PC-3 (cell line): ENCODE measurements around the gene PRKAG3. TPM values are rescaled to one million over a fixed set of nuclear protein-coding genes. Genes with fewer than 3 reads are reported as not detected.

Experiments used
- ATAC-seq: fragments of 200-7000 bp; cut with Tn5 transposase; 2 replicates; pipeline ENCODE4 v1.9.1; 2020; ENCODE audit warnings: mild to moderate bottlenecking, moderate library complexity
- BruUV-seq: library from RNA; stranded (reverse); fragments of 400-500 nt; replicated peaks from 2 replicates; lab custom pipeline; 2021; lab: Mats Ljungman, UMichigan
- CTCF ChIA-PET: fragments of 300-600 bp; sonication (Branson Sonifier 250); formaldehyde crosslinking; loops from one replicate; lab custom pipeline; 2022; ENCODE audit warnings: antibody characterized with exemption; lab: Charles Lee
- POLR2A ChIA-PET: fragments of 300-600 bp; sonication (Branson Sonifier 250); formaldehyde crosslinking; loops from one replicate; lab custom pipeline; 2022; ENCODE audit warnings: antibody characterized with exemption; ENCODE audit not compliant: unreplicated experiment; lab: Charles Lee
- DNase-seq: peaks from one replicate; pipeline ENCODE4 v3.0.0-alpha.2; 2015
- H2AFZ ChIP-seq: fragments of 300-600 bp; sonication (generic); 2 replicates; pipeline ENCODE4 v1.6.0; 2016; ENCODE audit warnings: antibody characterized with exemption, low read length
- H3F3A ChIP-seq: fragments of 300-600 bp; sonication (generic); one replicate; pipeline ENCODE4 v1.6.0; 2017; ENCODE audit warnings: antibody characterized with exemption, low read length, control low read depth, mild to moderate bottlenecking; ENCODE audit not compliant: unreplicated experiment
- H3K27ac ChIP-seq: fragments of 300-600 bp; sonication (generic); 2 replicates; pipeline ENCODE4 v1.5.1; 2016; ENCODE audit warnings: mild to moderate bottlenecking, low read length
- H3K27me3 ChIP-seq: fragments of 300-600 bp; sonication (generic); 2 replicates; pipeline ENCODE4 v1.6.1; 2016; ENCODE audit warnings: low read length, mixed read lengths
- H3K36me3 ChIP-seq: fragments of 300-600 bp; sonication (generic); 2 replicates; pipeline ENCODE4 v1.6.1; 2016; ENCODE audit warnings: low read depth, mixed run types, low read length, mixed read lengths
- H3K4me1 ChIP-seq: fragments of 300-600 bp; sonication (generic); 2 replicates; pipeline ENCODE4 v1.5.1; 2016; ENCODE audit warnings: low read length; ENCODE audit not compliant: insufficient read depth
- H3K4me2 ChIP-seq: fragments of 300-600 bp; sonication (generic); 2 replicates; pipeline ENCODE4 v1.6.0; 2016; ENCODE audit warnings: low read length
- H3K4me3 ChIP-seq: fragments of 300-600 bp; sonication (generic); 2 replicates; pipeline ENCODE4 v1.5.1; 2016; ENCODE audit warnings: mild to moderate bottlenecking, low read length, mixed read lengths
- H3K79me2 ChIP-seq: fragments of 300-600 bp; sonication (generic); 2 replicates; pipeline ENCODE4 v1.6.1; 2017; ENCODE audit warnings: low read length, mixed read lengths
- H3K9ac ChIP-seq: fragments of 300-600 bp; sonication (generic); 2 replicates; pipeline ENCODE4 v1.6.0; 2016; ENCODE audit warnings: mild to moderate bottlenecking, low read length
- H3K9me2 ChIP-seq: fragments of 300-600 bp; sonication (generic); replicated peaks from 2 replicates; pipeline ENCODE4 v1.6.1; 2016; ENCODE audit warnings: mixed run types, low read length, mixed read lengths
- H3K9me3 ChIP-seq: fragments of 300-600 bp; sonication (generic); 2 replicates; pipeline ENCODE4 v1.6.1; 2016; ENCODE audit warnings: low read length, mixed read lengths
- H4K20me1 ChIP-seq: fragments of 300-600 bp; sonication (generic); 2 replicates; pipeline ENCODE4 v1.6.1; 2016; ENCODE audit warnings: low read length, mixed read lengths
- EZH2 ChIP-seq: fragments of 300-600 bp; sonication (generic); IDR thresholded peaks from one replicate; pipeline ENCODE4 v1.6.1; 2017; ENCODE audit warnings: antibody characterized with exemption, mild to moderate bottlenecking, low read length; ENCODE audit not compliant: unreplicated experiment
- EZH2phosphoT487 ChIP-seq: fragments of 300-600 bp; sonication (generic); IDR thresholded peaks from 2 replicates; pipeline ENCODE4 v1.6.1; 2018; ENCODE audit warnings: mild to moderate bottlenecking, antibody characterized with exemption, low read length, borderline replicate concordance
- intact Hi-C: fragments of 100-400 bp; cut with micrococcal nuclease; formaldehyde crosslinking; loops from 2 replicates; pipeline ENCODE4 v1.9.0; 2023
- total RNA-seq: library from RNA; depleted of rRNA; stranded (reverse); fragments of >200 nt; gene quantifications from 2 replicates; pipeline ENCODE4 v1.2.3, GENCODE V29; 2014
- TF ChIP-seq, protein P1 (sequence below): fragments of 300-600 bp; sonication (generic); conservative IDR thresholded peaks from 2 replicates; pipeline ENCODE4 v1.5.1; 2017; ENCODE audit warnings: antibody characterized with exemption, low read depth, mild to moderate bottlenecking, low read length

The PRKAG3 gene
- total RNA-seq, 1 experiment from 2014 or later = not detected

DNA sequence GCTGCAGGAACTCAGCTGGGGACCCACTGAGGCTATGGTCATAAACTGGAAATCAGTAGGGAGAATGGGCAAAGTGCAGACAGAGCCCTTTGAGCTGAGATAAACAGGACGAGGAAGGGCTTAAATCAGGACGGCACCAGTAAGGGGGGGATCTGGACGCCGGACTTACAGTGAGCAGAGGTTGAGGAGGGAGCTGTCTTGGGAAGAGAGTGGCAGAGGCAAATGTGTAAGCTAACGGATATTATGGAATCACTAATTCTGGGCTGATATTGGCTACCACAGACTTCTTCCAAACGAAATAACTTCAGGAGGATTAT, 49.1 kb downstream of the PRKAG3 start:
- no peaks in the 10 kb centered on the region for H4K20me1 ChIP-seq
- no peak; the same call in 1 of the 2 replicates for ATAC-seq
- H3K27ac ChIP-seq = no peak overlapping the region
- no peak for DNase-seq
- peak overlapping the region; percentile 98 for H2AFZ ChIP-seq
- no peaks in the 10 kb centered on the region for H3K27me3 ChIP-seq
- no TSS peak for BruUV-seq
- H3K36me3 ChIP-seq = peaks cover 6% of the 10 kb centered on the region; the same call in 1 of the 2 replicates
- POLR2A ChIA-PET = no interaction called here
- H3K9me2 ChIP-seq = no peaks in the 10 kb centered on the region
- no peaks in the 10 kb centered on the region for H3K79me2 ChIP-seq
- TF ChIP-seq EZH2 = no peak
- TF ChIP-seq, protein P1, sequence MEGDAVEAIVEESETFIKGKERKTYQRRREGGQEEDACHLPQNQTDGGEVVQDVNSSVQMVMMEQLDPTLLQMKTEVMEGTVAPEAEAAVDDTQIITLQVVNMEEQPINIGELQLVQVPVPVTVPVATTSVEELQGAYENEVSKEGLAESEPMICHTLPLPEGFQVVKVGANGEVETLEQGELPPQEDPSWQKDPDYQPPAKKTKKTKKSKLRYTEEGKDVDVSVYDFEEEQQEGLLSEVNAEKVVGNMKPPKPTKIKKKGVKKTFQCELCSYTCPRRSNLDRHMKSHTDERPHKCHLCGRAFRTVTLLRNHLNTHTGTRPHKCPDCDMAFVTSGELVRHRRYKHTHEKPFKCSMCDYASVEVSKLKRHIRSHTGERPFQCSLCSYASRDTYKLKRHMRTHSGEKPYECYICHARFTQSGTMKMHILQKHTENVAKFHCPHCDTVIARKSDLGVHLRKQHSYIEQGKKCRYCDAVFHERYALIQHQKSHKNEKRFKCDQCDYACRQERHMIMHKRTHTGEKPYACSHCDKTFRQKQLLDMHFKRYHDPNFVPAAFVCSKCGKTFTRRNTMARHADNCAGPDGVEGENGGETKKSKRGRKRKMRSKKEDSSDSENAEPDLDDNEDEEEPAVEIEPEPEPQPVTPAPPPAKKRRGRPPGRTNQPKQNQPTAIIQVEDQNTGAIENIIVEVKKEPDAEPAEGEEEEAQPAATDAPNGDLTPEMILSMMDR = no peak
- H3K4me1 ChIP-seq = peaks cover 10% of the 10 kb centered on the region
- peak overlapping the region; percentile 94 for H3K4me2 ChIP-seq
- CTCF ChIA-PET = interaction anchor here (1.5 kb wide), 1 partner anchor 65 kb away, joined by 8 read pairs; no protein-coding TSS in a partner anchor
- intact Hi-C loops = loop anchor here (5.0 to 10.0 kb wide), 2 partner anchors 62 to 70 kb away; partner anchors contain the start of gene TTLL4
- H3K9me3 ChIP-seq = 0 out of 2 replicates have a peak, but pooled peaks cover 5% of the 10 kb centered on the region
- peak overlapping the region; percentile 79 for H3K4me3 ChIP-seq
- H3K9ac ChIP-seq = peak overlapping the region; percentile 71; the same call in 1 of the 2 replicates
- H3F3A ChIP-seq = no peaks in the 10 kb centered on the region

DNA sequence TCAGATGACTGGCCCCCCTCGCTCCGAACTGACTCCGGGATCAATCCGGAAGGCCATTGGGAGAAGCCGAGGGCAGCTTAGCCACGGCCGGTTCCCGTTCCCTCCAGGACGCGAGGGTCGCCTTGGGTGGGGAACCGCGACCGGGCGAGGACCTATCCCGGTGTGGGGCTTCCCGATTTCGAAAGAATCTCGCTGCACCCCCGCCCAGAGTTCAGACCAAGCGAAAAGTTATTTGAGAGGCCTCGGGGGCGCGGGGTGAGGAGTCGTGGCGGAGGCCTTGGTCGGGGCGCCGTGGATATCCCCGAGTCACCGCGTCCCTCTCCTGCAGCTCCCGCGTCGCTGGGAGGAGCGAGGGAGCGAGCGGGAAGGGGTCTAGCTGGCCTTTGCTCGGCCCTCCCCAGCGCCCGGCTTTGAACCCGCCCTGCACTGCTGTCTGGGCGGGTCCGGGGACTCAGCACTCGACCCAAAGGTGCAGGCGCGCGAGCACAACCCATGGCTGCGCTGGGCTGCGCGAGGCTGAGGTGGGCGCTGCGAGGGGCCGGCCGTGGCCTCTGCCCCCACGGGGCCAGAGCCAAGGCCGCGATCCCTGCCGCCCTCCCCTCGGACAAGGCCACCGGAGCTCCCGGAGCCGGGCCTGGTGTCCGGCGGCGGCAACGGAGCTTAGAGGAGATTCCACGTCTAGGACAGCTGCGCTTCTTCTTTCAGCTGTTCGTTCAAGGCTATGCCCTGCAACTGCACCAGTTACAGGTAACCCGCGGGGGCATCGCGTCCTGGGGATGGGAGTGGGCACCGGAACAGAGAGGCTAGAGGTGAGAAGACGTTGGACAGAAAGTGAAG, 49.7 kb downstream of the PRKAG3 start, which contains the start of gene CYP27A1:
Gene CYP27A1, plus strand, starts transcription at position 457 of the 837 bp plus-strand sequence. Its CDS starts 36 bp downstream, at position 493.
- peak within 1 kb of the TSS; percentile 98 for H2AFZ ChIP-seq
- H3K9ac ChIP-seq = peak within 1 kb of the TSS; percentile 71
- intact Hi-C loops = loop anchor here (5.0 to 10.0 kb wide), 2 partner anchors 63 to 70 kb away; partner anchors contain the start of gene TTLL4
- ATAC-seq (peak; percentile 81), DNase-seq (peak; percentile 23)
- H3K9me3 ChIP-seq = 0 out of 2 replicates have a peak, but pooled peaks cover 6% of the 10 kb centered on the region
- TF ChIP-seq EZH2 (no peak), EZH2phosphoT487 (no peak)
- TF ChIP-seq, protein P1 = no peak
- peak within 1 kb of the TSS; percentile 79 for H3K4me3 ChIP-seq
- peaks cover 10% of the 10 kb centered on the region for H3K4me1 ChIP-seq
- no peaks in the 10 kb centered on the region for H3F3A ChIP-seq
- no peaks in the 10 kb centered on the region for H3K9me2 ChIP-seq
- H3K79me2 ChIP-seq = no peaks in the 10 kb centered on the region
- ChIA-PET POLR2A (no interaction called here), CTCF (interaction anchor here (1.5 kb wide), 1 partner anchor 66 kb away, joined by 8 read pairs; no protein-coding TSS in a partner anchor)
- H3K27me3 ChIP-seq = no peaks in the 10 kb centered on the region
- TSS peak; percentile 54 for BruUV-seq
- no peaks in the 10 kb centered on the region for H4K20me1 ChIP-seq
- peaks cover 10% of the 10 kb centered on the region; the same call in 1 of the 2 replicates for H3K36me3 ChIP-seq
- H3K27ac ChIP-seq = no peak within 1 kb of the TSS
- H3K4me2 ChIP-seq = peak within 1 kb of the TSS; percentile 94
